ENCODE measurements around the gene DPCD.

GRCh38 chr10:101612086-101612485 lies 24.0 kb downstream of the DPCD start:
- TF ChIP-seq CTCF (IDR thresholded peaks at IDR 0.05; ENCODE audit: low read length) (no peak), EZH2 (IDR thresholded peaks at IDR 0.05; ENCODE audit: borderline replicate concordance, low read length) (no peak)

Measured in OCI-LY1 (cell line).